Measurements from ENCODE around the gene LRP1B.

- no peak for TF ChIP-seq CTCF (IDR thresholded peaks at IDR 0.05)
- no peak for TF ChIP-seq POLR2A (IDR thresholded peaks at IDR 0.05)
- TF ChIP-seq POLR2AphosphoS5 (IDR thresholded peaks at IDR 0.05; ENCODE audit: insufficient read depth in 1 of 2, low read depth in 1 of 2): no peak
Measured at GRCh38 chr2:142041996-142042395, 88.8 kb downstream of the LRP1B start.

Measured in vagina (tissue), 2 donors.